ENCODE results near the gene CNPY1. TPM values are rescaled to one million over a fixed set of nuclear protein-coding genes. Genes with fewer than 3 reads are reported as not detected.

Gene CNPY1
- total RNA-seq, 1 donor from 2014 or later = not detected

DNA sequence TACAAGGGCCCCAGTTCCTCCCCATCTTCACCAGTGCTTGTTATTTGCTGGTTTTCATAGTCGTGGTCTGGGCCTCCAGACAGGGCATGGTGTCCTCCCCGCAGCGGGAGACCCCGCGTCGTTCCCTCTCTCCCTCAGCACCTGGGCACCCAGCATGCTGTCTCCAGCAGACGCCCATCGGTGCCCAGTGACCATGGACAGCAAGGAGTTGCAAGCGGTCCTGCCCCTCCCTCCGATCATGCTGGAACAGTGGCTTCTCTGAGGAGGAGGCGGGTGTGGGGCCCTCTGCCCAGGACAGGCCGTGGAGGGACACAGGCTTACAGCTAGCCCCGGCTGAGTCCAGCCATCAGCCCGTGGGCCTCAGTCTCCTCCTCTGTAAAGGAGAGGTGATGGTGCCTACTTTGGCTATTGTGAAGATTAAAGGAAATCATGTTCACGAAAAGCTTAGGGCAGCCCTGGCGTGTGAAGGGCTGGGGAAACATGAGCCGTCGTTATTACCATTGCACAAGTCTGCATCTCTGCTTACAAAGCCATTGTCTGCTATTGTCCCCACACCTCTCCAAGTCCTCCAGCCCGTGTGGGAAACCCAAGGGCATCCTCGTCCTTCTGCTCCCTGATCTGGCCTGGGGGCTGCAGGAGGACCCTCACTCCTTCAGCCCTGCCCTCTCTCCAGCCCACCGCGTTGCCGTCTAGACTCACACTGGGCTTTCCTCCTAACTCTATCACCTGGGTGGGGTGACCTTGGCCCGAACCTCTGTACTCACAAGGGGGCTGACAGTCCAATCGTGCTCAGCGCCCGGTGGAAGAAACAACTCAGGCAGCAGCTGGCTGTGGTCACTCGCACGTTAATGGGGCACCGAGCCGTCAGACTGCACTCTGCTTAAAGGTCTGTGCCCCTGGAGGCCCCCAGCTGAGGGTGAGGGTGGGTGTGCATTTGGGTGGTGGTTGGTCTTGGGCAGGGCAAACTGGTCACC is 58.6 kb downstream of the CNPY1 start:
- Mint-ChIP-seq H3K36me3 (ENCODE audit: unreplicated experiment) (peaks cover 3% of the 10 kb centered on the region), H3K27ac (ENCODE audit: unreplicated experiment) (no peak overlapping the region), H3K4me1 (ENCODE audit: low read depth, unreplicated experiment) (peaks cover 19% of the 10 kb centered on the region), H3K27me3 (ENCODE audit: unreplicated experiment) (peaks cover 12% of the 10 kb centered on the region), H3K9me3 (ENCODE audit: unreplicated experiment) (peaks cover 4% of the 10 kb centered on the region), H3K4me3 (ENCODE audit: unreplicated experiment) (no peak overlapping the region)
- TF ChIP-seq, protein P1, sequence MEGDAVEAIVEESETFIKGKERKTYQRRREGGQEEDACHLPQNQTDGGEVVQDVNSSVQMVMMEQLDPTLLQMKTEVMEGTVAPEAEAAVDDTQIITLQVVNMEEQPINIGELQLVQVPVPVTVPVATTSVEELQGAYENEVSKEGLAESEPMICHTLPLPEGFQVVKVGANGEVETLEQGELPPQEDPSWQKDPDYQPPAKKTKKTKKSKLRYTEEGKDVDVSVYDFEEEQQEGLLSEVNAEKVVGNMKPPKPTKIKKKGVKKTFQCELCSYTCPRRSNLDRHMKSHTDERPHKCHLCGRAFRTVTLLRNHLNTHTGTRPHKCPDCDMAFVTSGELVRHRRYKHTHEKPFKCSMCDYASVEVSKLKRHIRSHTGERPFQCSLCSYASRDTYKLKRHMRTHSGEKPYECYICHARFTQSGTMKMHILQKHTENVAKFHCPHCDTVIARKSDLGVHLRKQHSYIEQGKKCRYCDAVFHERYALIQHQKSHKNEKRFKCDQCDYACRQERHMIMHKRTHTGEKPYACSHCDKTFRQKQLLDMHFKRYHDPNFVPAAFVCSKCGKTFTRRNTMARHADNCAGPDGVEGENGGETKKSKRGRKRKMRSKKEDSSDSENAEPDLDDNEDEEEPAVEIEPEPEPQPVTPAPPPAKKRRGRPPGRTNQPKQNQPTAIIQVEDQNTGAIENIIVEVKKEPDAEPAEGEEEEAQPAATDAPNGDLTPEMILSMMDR (IDR thresholded peaks at IDR 0.05; ENCODE audit: partially characterized antibody, unreplicated experiment) = no peak
- DNase-seq = no peak

DNA sequence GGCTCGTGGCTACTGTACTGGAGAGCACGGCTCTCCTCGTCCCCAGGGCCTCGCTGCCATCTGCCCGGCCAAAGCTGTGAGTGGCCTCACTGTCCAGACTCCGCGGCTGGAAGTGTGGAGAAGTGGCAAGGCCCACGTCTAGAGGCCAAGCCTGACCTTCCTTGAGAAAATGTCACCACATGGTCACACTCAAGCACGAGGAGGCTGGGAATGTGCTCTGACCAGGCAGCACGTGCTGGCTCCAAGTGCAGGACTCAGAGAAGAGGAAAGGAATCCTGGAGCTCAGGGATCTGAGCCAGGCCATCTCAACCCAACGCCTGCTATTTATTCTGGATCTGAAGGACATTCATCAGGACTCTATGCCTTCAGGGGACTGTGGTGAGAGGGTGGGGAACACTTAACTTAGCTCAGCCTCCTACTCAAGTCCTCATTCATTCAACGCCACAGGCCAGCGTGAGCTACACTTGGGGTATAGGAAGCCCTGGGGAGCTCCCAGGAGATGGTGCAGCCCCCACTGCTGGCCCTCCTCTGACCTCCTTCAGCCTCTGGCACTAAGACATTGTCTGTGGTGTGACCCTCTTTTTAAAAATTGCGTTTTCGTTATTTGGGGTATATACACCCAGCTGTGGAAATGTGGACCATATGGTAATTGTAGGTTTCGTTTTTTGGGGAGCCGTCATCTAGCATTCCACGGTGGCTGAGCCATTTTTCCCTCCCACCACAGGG is 59.4 kb downstream of the CNPY1 start:
- Mint-ChIP-seq H3K9me3 (ENCODE audit: unreplicated experiment) (peaks cover 4% of the 10 kb centered on the region), H3K4me3 (ENCODE audit: unreplicated experiment) (no peak overlapping the region), H3K36me3 (ENCODE audit: unreplicated experiment) (peaks cover 3% of the 10 kb centered on the region), H3K27me3 (ENCODE audit: unreplicated experiment) (peaks cover 16% of the 10 kb centered on the region), H3K4me1 (ENCODE audit: low read depth, unreplicated experiment) (peaks cover 17% of the 10 kb centered on the region), H3K27ac (ENCODE audit: unreplicated experiment) (no peak overlapping the region)
- DNase-seq = no peak
- TF ChIP-seq, protein P1 (IDR thresholded peaks at IDR 0.05; ENCODE audit: partially characterized antibody, unreplicated experiment) = no peak

DNA sequence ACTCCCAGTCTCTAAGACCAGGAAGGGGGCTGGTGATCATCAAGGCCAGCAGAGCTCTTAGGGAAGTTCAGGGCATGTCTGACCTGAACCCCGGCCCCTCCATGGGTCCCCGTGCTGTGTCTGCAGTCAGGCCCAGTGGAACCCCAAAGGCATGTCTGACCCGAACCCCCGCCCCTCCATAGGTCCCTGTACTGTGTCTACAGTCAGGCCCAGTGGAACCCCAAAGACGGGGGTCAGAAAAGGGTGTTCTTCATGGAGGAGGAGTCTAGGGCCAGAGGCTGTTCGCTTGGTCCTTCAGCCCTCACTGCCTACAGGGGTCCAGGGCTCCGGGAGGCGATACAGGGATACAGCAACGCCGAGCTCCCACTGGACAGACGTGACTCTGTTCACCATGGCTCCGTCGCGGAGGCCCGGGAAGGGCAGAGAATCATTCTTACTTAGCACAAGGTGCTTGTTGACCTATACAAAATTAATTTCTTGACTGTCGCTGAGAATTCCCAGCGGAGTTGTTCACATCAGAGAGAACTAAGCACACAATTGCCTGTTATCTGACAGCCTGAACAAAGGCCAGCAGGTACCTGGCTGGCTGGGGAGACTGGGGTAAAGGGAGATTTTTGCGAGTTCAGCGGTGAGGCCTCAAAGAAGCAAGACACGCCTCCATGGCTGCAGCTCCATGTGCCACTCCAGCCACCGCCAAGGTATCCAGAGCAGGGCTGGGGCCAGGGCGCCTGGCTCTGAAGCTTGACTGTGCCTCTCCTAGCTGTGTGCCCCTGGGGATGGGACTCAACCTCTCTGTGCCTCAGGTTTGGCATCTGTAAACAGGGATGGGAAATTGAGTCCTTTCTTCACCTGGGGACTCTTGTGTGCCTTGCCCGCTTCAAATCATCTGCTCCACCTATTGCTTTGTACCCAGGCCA is 61.6 kb downstream of the CNPY1 start:
- peaks cover 2% of the 10 kb centered on the region for H3K9me3 Mint-ChIP-seq (ENCODE audit: unreplicated experiment)
- H3K4me3 Mint-ChIP-seq (ENCODE audit: unreplicated experiment) = no peak overlapping the region
- H3K27me3 Mint-ChIP-seq (ENCODE audit: unreplicated experiment) = peaks cover 14% of the 10 kb centered on the region
- H3K36me3 Mint-ChIP-seq (ENCODE audit: unreplicated experiment) = peaks cover 3% of the 10 kb centered on the region
- H3K27ac Mint-ChIP-seq (ENCODE audit: unreplicated experiment) = no peak overlapping the region
- DNase-seq = no peak
- H3K4me1 Mint-ChIP-seq (ENCODE audit: low read depth, unreplicated experiment) = peaks cover 9% of the 10 kb centered on the region
- TF ChIP-seq, protein P1 (IDR thresholded peaks at IDR 0.05; ENCODE audit: partially characterized antibody, unreplicated experiment) = no peak

DNA sequence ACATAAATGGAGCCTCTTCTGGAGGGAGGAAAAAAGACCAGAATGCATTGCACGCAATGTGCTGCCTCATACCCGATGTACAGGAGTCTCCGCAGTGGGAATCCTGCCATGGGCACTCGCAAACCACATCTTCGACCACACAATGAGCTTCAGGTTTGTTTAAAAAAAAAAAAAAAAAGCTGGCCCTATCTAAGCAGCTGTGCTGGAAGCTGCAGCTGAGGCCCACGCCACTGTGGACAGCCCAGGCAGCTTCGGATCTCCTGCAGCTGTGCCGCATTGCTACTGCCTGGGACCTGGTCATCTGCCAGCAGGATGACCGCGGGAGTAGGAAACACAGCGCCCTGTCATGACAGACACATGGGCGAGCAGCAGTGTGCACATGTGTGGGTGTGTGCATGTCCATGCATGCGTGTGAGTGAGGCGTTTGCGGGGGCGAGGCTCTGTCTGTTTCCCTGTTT is 62.5 kb downstream of the CNPY1 start:
- H3K36me3 Mint-ChIP-seq (ENCODE audit: unreplicated experiment) = peaks cover 3% of the 10 kb centered on the region
- H3K27ac Mint-ChIP-seq (ENCODE audit: unreplicated experiment) = peak overlapping the region; percentile 28
- H3K27me3 Mint-ChIP-seq (ENCODE audit: unreplicated experiment) = peaks cover 11% of the 10 kb centered on the region
- peaks cover 2% of the 10 kb centered on the region for H3K9me3 Mint-ChIP-seq (ENCODE audit: unreplicated experiment)
- no peak overlapping the region for H3K4me3 Mint-ChIP-seq (ENCODE audit: unreplicated experiment)
- TF ChIP-seq, protein P1 (IDR thresholded peaks at IDR 0.05; ENCODE audit: partially characterized antibody, unreplicated experiment) = no peak
- no peak for DNase-seq
- peaks cover 9% of the 10 kb centered on the region for H3K4me1 Mint-ChIP-seq (ENCODE audit: low read depth, unreplicated experiment)
